ENCODE results near the gene DGKI.

Gene DGKI

DNA sequence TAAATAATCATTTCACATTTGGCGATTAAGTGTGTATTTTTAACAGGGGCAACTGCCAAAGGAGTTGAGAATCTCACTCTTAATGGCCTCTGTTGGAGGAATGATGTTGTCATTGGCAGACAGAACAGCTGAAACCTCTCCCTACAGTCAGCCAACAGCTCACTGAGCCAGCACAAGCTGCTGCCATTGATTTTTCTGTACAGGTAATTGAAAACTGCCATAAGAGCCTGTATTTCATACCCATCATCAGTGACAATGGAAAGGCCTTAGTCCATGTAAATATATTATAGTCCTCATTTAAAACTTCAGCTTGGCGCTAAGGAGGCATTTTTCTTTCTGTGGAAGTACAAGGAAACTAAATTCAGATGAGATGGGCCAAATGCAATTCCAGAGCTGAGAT is 475.2 kb downstream of the DGKI start:
- H3K9me3 Mint-ChIP-seq = no peaks in the 10 kb centered on the region

GRCh38 chr7:137366995-137367394 is 479.8 kb downstream of the DGKI start:
- Mint-ChIP-seq H3K27me3 (no peaks in the 10 kb centered on the region), H3K36me3 (no peaks in the 10 kb centered on the region), H3K4me1 (no peaks in the 10 kb centered on the region), H3K9me3 (peaks cover 11% of the 10 kb centered on the region), H3K27ac (no peak overlapping the region), H3K4me3 (no peak overlapping the region)
- DNase-seq = no peak
- CTCF ChIA-PET = no interaction called here

More for the DNA sequence above, 475.2 kb downstream of the DGKI start:
- no peak overlapping the region for H3K4me3 Mint-ChIP-seq
- H3K36me3 Mint-ChIP-seq = no peaks in the 10 kb centered on the region
- DNase-seq = no peak
- no peaks in the 10 kb centered on the region for H3K4me1 Mint-ChIP-seq
- CTCF ChIA-PET = no interaction called here
- no peak overlapping the region for H3K27ac Mint-ChIP-seq
- H3K27me3 Mint-ChIP-seq = no peaks in the 10 kb centered on the region

- no peak overlapping the region for H3K27ac Mint-ChIP-seq
- H3K4me3 Mint-ChIP-seq = no peak overlapping the region
- H3K27me3 Mint-ChIP-seq = no peaks in the 10 kb centered on the region
- CTCF ChIA-PET = no interaction called here
- H3K36me3 Mint-ChIP-seq = no peaks in the 10 kb centered on the region
- DNase-seq = no peak
- H3K4me1 Mint-ChIP-seq = no peaks in the 10 kb centered on the region
- H3K9me3 Mint-ChIP-seq = peaks cover 30% of the 10 kb centered on the region
Measured at GRCh38 chr7:137363683-137364082, 483.1 kb downstream of the DGKI start.

GRCh38 chr7:137360087-137360679 is 486.6 kb downstream of the DGKI start:
- no peaks in the 10 kb centered on the region for H3K36me3 Mint-ChIP-seq
- no peak overlapping the region for H3K27ac Mint-ChIP-seq
- no peak overlapping the region for H3K4me3 Mint-ChIP-seq
- no peaks in the 10 kb centered on the region for H3K27me3 Mint-ChIP-seq
- H3K9me3 Mint-ChIP-seq = peaks cover 32% of the 10 kb centered on the region
- no peak for DNase-seq
- CTCF ChIA-PET = no interaction called here
- no peaks in the 10 kb centered on the region for H3K4me1 Mint-ChIP-seq

DNA sequence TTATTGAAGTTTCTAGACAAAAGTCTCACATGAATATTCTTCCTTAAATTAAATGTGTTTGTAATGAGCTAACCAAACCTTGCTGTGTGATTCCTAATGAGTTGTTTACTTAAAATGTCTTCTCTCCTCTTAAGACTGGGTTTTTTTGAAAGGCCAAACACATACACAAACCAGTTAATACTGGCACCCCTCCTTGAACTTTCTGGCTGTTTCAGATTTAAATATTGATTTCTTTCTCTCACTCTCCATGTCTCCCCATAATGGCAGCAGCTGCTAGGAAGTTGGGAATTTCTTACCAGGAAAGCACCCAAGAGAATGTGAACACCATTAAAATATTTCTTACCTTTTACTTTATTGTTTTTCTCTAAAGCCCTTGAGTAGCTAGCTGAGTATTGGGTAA is 491.8 kb downstream of the DGKI start:
- no peak overlapping the region for H3K27ac Mint-ChIP-seq
- no peaks in the 10 kb centered on the region for H3K36me3 Mint-ChIP-seq
- H3K9me3 Mint-ChIP-seq = peaks cover 5% of the 10 kb centered on the region
- no peak for DNase-seq
- CTCF ChIA-PET = no interaction called here
- H3K4me1 Mint-ChIP-seq = no peaks in the 10 kb centered on the region
- H3K4me3 Mint-ChIP-seq = no peak overlapping the region
- H3K27me3 Mint-ChIP-seq = no peaks in the 10 kb centered on the region

DNA sequence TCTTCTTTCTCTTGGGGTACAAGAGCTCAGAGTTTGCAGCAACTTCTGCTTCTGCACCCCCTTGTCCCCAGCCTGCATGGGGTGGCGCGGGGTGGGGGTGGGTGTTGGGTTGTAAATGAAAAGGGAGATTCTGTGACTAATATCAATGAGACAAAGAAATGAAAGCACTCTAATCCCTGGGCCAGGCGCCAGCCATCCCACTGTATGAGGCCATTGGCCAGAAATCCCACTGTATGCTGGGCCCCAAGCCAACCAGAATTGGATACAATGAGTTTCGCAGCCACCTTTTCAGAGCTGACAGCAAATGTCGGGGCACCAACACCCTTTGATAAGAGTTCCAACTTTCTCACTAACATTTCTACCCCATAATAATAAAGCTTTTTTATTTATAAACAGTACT is 492.4 kb downstream of the DGKI start:
- CTCF ChIA-PET = no interaction called here
- H3K4me3 Mint-ChIP-seq = no peak overlapping the region
- H3K9me3 Mint-ChIP-seq = peaks cover 2% of the 10 kb centered on the region
- H3K27me3 Mint-ChIP-seq = no peaks in the 10 kb centered on the region
- no peaks in the 10 kb centered on the region for H3K4me1 Mint-ChIP-seq
- no peaks in the 10 kb centered on the region for H3K36me3 Mint-ChIP-seq
- no peak for DNase-seq
- no peak overlapping the region for H3K27ac Mint-ChIP-seq

- Mint-ChIP-seq H3K4me1 (no peaks in the 10 kb centered on the region), H3K27me3 (no peaks in the 10 kb centered on the region), H3K4me3 (no peak overlapping the region), H3K36me3 (no peaks in the 10 kb centered on the region), H3K27ac (no peak overlapping the region), H3K9me3 (peaks cover 2% of the 10 kb centered on the region)
- DNase-seq = no peak
- CTCF ChIA-PET = no interaction called here
Measured at GRCh38 chr7:137351941-137352340, 494.8 kb downstream of the DGKI start.

- no peaks in the 10 kb centered on the region for H3K9me3 Mint-ChIP-seq
- peaks cover 11% of the 10 kb centered on the region for H3K27me3 Mint-ChIP-seq
- H3K4me1 Mint-ChIP-seq = no peaks in the 10 kb centered on the region
- no peak for DNase-seq
- H3K4me3 Mint-ChIP-seq = no peak overlapping the region
- H3K36me3 Mint-ChIP-seq = no peaks in the 10 kb centered on the region
- CTCF ChIA-PET = no interaction called here
- H3K27ac Mint-ChIP-seq = no peak overlapping the region
Measured at GRCh38 chr7:137345799-137346449, 500.9 kb downstream of the DGKI start.

- Mint-ChIP-seq H3K27me3 (peaks cover 11% of the 10 kb centered on the region), H3K27ac (no peak within 1 kb of the TSS), H3K36me3 (no peaks in the 10 kb centered on the region), H3K4me1 (no peaks in the 10 kb centered on the region), H3K4me3 (no peak within 1 kb of the TSS), H3K9me3 (no peaks in the 10 kb centered on the region)
- DNase-seq = no peak
- CTCF ChIA-PET = no interaction called here
Measured at GRCh38 chr7:137343281-137343841, 503.4 kb downstream of the DGKI start, which contains the start of gene PTN. TSS of gene PTN (minus strand) at chr7:137343733. CDS start at chr7:137254973, 88,760 bp downstream.

DNA sequence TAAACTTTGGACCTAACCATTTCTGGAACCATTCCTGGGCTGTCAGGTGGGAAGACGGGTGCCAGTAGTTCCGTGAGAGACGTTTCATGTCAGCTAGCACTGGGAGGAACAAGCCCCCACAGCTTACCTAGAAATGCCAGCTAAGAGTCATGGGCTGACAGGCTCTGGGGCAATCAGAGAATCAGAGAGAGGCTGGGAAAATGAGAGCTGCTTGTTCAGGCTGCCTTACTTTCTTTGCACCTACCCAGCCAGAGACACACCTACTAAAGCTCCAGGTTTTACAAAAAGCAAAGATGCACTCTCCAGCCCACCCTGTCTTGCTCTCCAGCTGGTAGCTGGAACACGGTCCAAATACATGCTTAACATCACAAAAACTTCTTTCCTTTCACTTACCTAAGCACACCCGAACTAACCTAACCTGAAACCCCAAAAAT is 503.9 kb downstream of the DGKI start:
- H3K4me1 Mint-ChIP-seq = no peaks in the 10 kb centered on the region
- no peaks in the 10 kb centered on the region for H3K36me3 Mint-ChIP-seq
- H3K27me3 Mint-ChIP-seq = peaks cover 11% of the 10 kb centered on the region
- no peaks in the 10 kb centered on the region for H3K9me3 Mint-ChIP-seq
- no peak overlapping the region for H3K27ac Mint-ChIP-seq
- no peak for DNase-seq
- CTCF ChIA-PET = no interaction called here
- no peak overlapping the region for H3K4me3 Mint-ChIP-seq

GRCh38 chr7:137342265-137342664 is 504.5 kb downstream of the DGKI start:
- Mint-ChIP-seq H3K9me3 (no peaks in the 10 kb centered on the region), H3K27me3 (peaks cover 11% of the 10 kb centered on the region), H3K36me3 (no peaks in the 10 kb centered on the region), H3K4me1 (no peaks in the 10 kb centered on the region), H3K4me3 (no peak overlapping the region), H3K27ac (no peak overlapping the region)
- CTCF ChIA-PET = no interaction called here
- no peak for DNase-seq

DNA sequence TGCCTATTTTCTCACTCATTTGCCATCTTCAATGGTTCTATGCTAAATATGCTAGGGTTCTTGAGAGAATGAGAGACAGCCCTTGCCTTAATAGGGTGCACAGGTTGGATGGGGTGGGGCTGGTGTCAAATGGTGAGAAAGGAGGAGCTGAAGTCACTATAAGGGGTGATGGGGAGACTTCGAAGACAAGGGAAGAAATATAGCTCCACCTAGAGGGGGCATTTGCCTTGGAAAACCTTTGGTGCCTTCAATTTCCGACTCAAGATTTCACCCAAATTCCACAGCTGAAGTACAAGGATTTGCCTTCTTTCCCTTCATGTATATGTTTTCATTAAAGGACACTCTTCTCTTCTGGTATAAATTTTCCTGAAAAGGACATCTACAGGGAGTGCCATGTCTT is 508.9 kb downstream of the DGKI start:
- CTCF ChIA-PET = no interaction called here
- no peak overlapping the region for H3K27ac Mint-ChIP-seq
- peaks cover 4% of the 10 kb centered on the region for H3K9me3 Mint-ChIP-seq
- DNase-seq = no peak
- no peak overlapping the region for H3K4me3 Mint-ChIP-seq
- H3K36me3 Mint-ChIP-seq = no peaks in the 10 kb centered on the region
- no peaks in the 10 kb centered on the region for H3K27me3 Mint-ChIP-seq
- H3K4me1 Mint-ChIP-seq = no peaks in the 10 kb centered on the region

DNA sequence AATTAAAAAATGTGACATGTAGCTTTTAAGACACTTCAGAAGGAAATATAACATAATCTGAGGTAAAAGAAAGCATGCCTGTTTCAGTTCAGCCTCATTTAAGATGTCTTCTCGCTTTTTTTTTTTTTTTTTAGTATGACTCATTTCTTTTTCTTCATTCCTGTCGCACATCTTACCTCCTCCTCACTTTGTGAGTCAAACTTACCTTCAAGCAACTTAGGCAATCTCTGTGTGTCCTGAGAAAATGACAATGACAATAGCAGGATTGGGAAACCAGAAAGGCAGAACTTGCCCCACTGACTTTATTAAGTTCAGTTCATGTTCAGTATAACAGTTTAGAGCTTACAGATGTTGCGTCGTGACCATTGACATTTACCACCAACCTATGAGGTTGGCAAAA is 511.0 kb downstream of the DGKI start:
- no peak overlapping the region for H3K4me3 Mint-ChIP-seq
- H3K9me3 Mint-ChIP-seq = peaks cover 4% of the 10 kb centered on the region
- H3K27ac Mint-ChIP-seq = no peak overlapping the region
- no peak for DNase-seq
- H3K27me3 Mint-ChIP-seq = no peaks in the 10 kb centered on the region
- no peaks in the 10 kb centered on the region for H3K36me3 Mint-ChIP-seq
- CTCF ChIA-PET = no interaction called here
- H3K4me1 Mint-ChIP-seq = no peaks in the 10 kb centered on the region

- DNase-seq = no peak
- no peaks in the 10 kb centered on the region for H3K4me1 Mint-ChIP-seq
- no peaks in the 10 kb centered on the region for H3K27me3 Mint-ChIP-seq
- H3K27ac Mint-ChIP-seq = no peak overlapping the region
- CTCF ChIA-PET = no interaction called here
- no peaks in the 10 kb centered on the region for H3K36me3 Mint-ChIP-seq
- peaks cover 4% of the 10 kb centered on the region for H3K9me3 Mint-ChIP-seq
- H3K4me3 Mint-ChIP-seq = no peak overlapping the region
Measured at GRCh38 chr7:137331378-137331777, 515.4 kb downstream of the DGKI start.
